GM12872 (cell line): Measurements from ENCODE around the gene TRIM61.

Experiments
- TF ChIP-seq, protein P1 (sequence below): IDR thresholded peaks from 3 replicates; pipeline ENCODE4 v1.5.1; 2011; ENCODE audit warnings: low read depth, mild to moderate bottlenecking, low read length, moderate library complexity; ENCODE audit not compliant: insufficient read depth

The TRIM61 gene

DNA sequence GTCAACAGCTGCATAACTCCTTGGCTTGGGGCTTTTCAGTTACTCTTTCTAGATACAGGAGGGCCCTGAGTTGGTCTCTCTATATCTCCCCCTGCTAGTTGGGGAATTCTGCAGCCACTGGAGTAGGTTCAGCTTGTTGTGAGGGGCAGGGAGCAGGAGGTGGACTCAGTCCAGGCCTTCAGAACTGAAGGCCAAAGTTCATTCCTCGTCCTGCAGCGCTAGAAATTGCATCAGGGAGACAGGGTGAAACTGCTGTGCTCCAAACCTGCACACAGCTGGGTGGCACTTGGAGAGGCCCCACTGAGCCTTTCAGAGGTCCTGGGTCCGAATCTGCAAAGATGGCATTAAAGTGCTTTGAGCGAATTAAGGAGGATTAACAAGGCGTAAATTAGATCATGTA, 29.4 kb upstream of the TRIM61 start:
- TF ChIP-seq, protein P1, sequence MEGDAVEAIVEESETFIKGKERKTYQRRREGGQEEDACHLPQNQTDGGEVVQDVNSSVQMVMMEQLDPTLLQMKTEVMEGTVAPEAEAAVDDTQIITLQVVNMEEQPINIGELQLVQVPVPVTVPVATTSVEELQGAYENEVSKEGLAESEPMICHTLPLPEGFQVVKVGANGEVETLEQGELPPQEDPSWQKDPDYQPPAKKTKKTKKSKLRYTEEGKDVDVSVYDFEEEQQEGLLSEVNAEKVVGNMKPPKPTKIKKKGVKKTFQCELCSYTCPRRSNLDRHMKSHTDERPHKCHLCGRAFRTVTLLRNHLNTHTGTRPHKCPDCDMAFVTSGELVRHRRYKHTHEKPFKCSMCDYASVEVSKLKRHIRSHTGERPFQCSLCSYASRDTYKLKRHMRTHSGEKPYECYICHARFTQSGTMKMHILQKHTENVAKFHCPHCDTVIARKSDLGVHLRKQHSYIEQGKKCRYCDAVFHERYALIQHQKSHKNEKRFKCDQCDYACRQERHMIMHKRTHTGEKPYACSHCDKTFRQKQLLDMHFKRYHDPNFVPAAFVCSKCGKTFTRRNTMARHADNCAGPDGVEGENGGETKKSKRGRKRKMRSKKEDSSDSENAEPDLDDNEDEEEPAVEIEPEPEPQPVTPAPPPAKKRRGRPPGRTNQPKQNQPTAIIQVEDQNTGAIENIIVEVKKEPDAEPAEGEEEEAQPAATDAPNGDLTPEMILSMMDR = no peak

DNA sequence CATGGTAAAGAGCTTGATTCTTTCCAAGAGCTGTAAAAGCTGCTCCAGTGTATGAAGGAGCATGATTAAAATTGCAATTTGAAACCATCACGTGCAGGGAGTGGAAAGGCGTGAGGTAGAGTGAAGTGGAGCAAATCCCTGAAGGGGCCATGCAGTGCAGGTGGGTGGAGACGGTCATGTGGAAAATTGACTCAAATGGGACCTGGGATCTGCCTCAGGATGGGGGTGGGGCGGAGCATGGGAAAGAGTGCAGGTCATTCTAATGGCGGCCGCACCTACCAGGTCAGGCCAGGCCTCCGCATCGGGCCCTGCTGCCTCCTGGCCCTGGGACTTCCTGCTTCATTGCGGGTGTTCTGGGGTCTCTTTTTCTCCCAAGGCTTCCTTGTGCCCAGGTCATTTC, 29.0 kb upstream of the TRIM61 start:
- TF ChIP-seq, protein P1 = no peak

DNA sequence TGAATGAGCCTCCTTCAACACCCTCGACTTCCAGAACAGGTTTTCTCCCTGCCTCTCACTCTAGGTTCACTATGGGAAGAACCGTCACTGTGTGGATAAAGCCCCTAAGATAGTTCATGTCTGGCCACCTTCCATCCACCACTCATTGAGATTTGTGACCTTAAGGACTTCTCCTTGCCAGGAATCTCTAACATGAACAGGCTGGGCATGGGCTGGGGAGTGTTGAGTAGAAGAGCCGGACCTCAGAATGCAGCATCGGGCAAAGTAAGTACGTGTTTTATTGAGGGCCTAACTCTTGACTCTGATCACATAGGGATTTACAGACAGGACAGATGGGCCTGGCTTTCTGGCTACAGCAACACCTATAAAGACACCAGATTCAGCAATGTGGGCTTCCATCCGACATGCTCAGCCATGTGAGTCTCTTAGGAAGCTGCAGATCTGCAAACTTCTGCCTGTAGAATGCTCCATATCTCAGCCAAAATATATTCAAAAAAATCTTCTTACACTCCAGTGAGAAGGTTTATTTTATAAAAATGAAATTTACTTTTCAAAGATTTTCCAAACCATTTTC, 28.0 kb upstream of the TRIM61 start:
- TF ChIP-seq, protein P1 = no peak

DNA sequence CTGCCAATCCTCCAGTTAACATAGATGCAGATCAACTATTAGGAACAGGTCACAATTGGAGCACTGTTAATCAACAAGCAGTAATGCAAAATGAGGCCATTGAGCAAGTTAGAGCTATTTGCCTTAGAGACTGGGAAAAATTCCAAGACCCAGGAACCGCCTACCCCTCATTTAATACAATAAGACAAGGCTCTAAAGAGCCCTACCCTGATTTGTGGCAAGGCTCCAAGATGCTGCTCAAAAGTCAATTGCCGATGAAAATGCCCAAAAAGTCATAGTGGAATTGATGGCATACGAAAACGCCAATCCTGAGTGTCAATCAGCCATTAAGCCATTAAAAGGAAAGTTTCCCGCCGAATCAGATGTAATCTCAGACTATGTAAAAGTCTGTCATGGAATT, 20.5 kb upstream of the TRIM61 start:
- TF ChIP-seq, protein P1 = no peak

DNA sequence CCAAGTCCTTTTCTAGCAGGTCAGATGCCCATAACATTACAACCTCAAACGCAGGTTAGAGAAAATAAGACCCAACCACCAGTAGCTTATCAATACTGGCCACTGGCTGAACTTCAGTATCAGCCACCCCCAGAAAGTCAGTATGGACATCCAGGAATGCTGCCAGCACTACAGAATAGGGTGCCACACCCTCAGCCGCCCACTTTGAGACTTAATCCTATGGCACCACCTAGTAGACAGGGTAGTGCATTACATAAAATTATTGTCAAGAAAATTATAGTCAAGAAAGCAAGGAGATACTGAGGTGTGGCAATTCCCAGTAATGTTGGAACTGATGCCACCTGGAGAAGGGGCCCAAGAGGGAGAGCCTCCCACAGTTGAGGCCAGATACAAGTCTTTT, 19.9 kb upstream of the TRIM61 start:
- TF ChIP-seq, protein P1 = peak; percentile 45; the same call in 2 of the 3 replicates

DNA sequence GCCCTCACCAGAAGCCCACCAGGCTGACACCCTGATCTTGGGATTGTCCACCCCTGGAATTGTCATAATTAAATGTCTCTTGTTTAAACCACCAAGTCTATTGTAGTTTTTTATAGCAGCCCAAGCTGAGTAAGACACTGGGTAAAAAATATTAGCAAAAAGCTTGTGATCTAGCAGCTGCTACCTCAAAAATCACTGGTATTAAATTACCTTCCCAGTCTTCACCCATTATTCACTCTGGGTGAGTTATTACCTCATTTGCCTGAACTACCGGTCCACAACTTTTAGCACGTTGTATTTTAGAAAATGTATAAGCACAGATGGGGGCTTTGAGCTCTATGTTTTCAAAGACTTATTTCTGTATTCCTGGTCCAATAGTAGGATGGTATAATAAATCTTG, 12.0 kb upstream of the TRIM61 start:
- TF ChIP-seq, protein P1 = no peak

DNA sequence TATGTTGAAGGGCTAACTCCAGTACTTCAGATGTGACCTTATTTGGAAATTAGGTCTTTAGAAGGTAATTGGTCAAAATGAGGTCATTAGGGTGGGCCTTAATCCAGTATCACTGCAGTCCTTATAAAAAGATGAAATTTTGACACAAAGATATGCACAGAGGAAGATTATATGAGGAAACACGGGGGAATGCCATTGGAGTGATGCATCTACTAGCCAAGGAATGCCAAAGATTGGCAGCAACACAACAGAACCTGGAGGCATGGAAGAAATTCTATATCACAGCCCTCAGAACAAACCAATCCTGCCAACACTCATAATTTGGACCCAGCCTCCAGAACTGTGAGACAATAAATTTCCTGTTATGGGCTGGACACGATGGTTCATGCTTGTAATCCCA, 17.6 kb downstream of the TRIM61 start:
- TF ChIP-seq, protein P1 = no peak
